SU-DHL-6 (cell line): ENCODE data around the gene TBC1D10A.

Source experiments
- H2AFZ ChIP-seq: fragments of 200-600 bp; sonication (generic); 2 replicates; pipeline ENCODE4 v1.6.1; 2014; ENCODE audit warnings: low read depth, mild to moderate bottlenecking, moderate library complexity, mixed read lengths, antibody characterized with exemption, low read length; ENCODE audit not compliant: severe bottlenecking
- H3F3A ChIP-seq: fragments of 200-600 bp; shearing (Covaris generic); 2 replicates; pipeline ENCODE4 v1.6.0; 2016; ENCODE audit warnings: antibody characterized with exemption, mild to moderate bottlenecking; ENCODE audit not compliant: insufficient read depth
- H3K27ac ChIP-seq: fragments of 200-600 bp; sonication (generic); 2 replicates; pipeline ENCODE4 v1.5.1; 2016; ENCODE audit warnings: low read depth, mild to moderate bottlenecking, low read length, moderate library complexity, mixed read lengths
- H3K27me3 ChIP-seq: fragments of 200-600 bp; sonication (generic), shearing (Covaris generic); 2 replicates; pipeline ENCODE4 v1.6.0; 2014; ENCODE audit warnings: mild to moderate bottlenecking, low read length
- H3K36me3 ChIP-seq: fragments of 200-600 bp; sonication (generic); 2 replicates; pipeline ENCODE4 v1.6.1; 2014; ENCODE audit warnings: mild to moderate bottlenecking, low read length, mixed read lengths
- H3K4me2 ChIP-seq: fragments of 300-600, 200-600 bp; shearing (Covaris generic), sonication (generic); 2 replicates; pipeline ENCODE4 v1.6.0; 2014; ENCODE audit warnings: low read length, low read depth, mild to moderate bottlenecking; ENCODE audit not compliant: poor library complexity, severe bottlenecking
- H3K4me3 ChIP-seq: fragments of 200-600 bp; sonication (generic); 2 replicates; pipeline ENCODE4 v1.5.1; 2014; ENCODE audit warnings: antibody characterized with exemption, low read length, mild to moderate bottlenecking, mixed read lengths; ENCODE audit not compliant: insufficient read depth, poor library complexity, severe bottlenecking
- H3K79me2 ChIP-seq: fragments of 200-600 bp; sonication (generic); 2 replicates; pipeline ENCODE4 v1.6.1; 2014; ENCODE audit warnings: mild to moderate bottlenecking, low read length, moderate library complexity; ENCODE audit not compliant: insufficient read depth
- H3K9ac ChIP-seq: fragments of 200-600 bp; sonication (generic); 2 replicates; pipeline ENCODE4 v1.7.0; 2014; ENCODE audit warnings: mild to moderate bottlenecking, low read length
- H3K9me2 ChIP-seq: fragments of 200-600 bp; sonication (generic); replicated peaks from 2 replicates; pipeline ENCODE4 v1.6.1; 2014; ENCODE audit warnings: low read length; ENCODE audit not compliant: insufficient read depth
- H3K9me3 ChIP-seq: fragments of 200-600 bp; sonication (generic); 2 replicates; pipeline ENCODE4 v1.6.1; 2014; ENCODE audit warnings: low read length, mixed read lengths; ENCODE audit not compliant: insufficient read depth
- H4K20me1 ChIP-seq: fragments of 200-600 bp; sonication (generic); 2 replicates; pipeline ENCODE4 v1.6.1; 2014; ENCODE audit warnings: low read depth, mild to moderate bottlenecking, antibody characterized with exemption, low read length, moderate library complexity, mixed read lengths
- CTCF ChIP-seq: fragments of 200-600 bp; sonication (generic); IDR thresholded peaks from one replicate; pipeline ENCODE4 v1.5.1; 2017; ENCODE audit warnings: antibody characterized with exemption, mild to moderate bottlenecking, low read length, moderate library complexity; ENCODE audit not compliant: insufficient read depth, poor library complexity, severe bottlenecking
- EZH2phosphoT487 ChIP-seq: fragments of 200-600 bp; sonication (generic), shearing (Covaris generic); conservative IDR thresholded peaks from 2 replicates; pipeline ENCODE4 v1.6.1; 2018; ENCODE audit warnings: mild to moderate bottlenecking, antibody characterized with exemption, low read length, moderate library complexity, mixed read lengths

The TBC1D10A gene

GRCh38 chr22:30354644-30355043 lies 27.9 kb upstream of the TBC1D10A start:
- Histone ChIP-seq H3K27ac (no peak overlapping the region), H3K27me3 (no peaks in the 10 kb centered on the region), H3K79me2 (peaks cover 51% of the 10 kb centered on the region), H3K4me2 (peak overlapping the region; percentile 79), H3K9me2 (no peaks in the 10 kb centered on the region), H2AFZ (no peak overlapping the region), H3K4me3 (no peak overlapping the region), H3F3A (no peaks in the 10 kb centered on the region), H3K36me3 (peaks cover 5% of the 10 kb centered on the region; the same call in 1 of the 2 replicates), H3K9me3 (no peaks in the 10 kb centered on the region), H4K20me1 (peaks cover 2% of the 10 kb centered on the region; the same call in 1 of the 2 replicates), H3K9ac (no peak overlapping the region)
- TF ChIP-seq CTCF (no peak), EZH2phosphoT487 (no peak)

GRCh38 chr22:30351226-30351625 lies 24.5 kb upstream of the TBC1D10A start:
- TF ChIP-seq EZH2phosphoT487 = no peak
- no peak for TF ChIP-seq CTCF
- Histone ChIP-seq H3K9me2 (no peaks in the 10 kb centered on the region), H3K4me2 (no peak overlapping the region), H3K9ac (no peak overlapping the region), H3K79me2 (peaks cover 66% of the 10 kb centered on the region), H3F3A (no peaks in the 10 kb centered on the region), H2AFZ (no peak overlapping the region), H3K27ac (no peak overlapping the region), H3K9me3 (no peaks in the 10 kb centered on the region), H3K27me3 (no peaks in the 10 kb centered on the region), H3K36me3 (peaks cover 9% of the 10 kb centered on the region; the same call in 1 of the 2 replicates), H4K20me1 (peaks cover 6% of the 10 kb centered on the region; the same call in 1 of the 2 replicates), H3K4me3 (no peak overlapping the region)

GRCh38 chr22:30348809-30349208 lies 22.1 kb upstream of the TBC1D10A start:
- Histone ChIP-seq H3K27me3 (no peaks in the 10 kb centered on the region), H3K9ac (no peak overlapping the region), H3K4me3 (no peak overlapping the region), H3K4me2 (no peak overlapping the region), H3K9me3 (no peaks in the 10 kb centered on the region), H2AFZ (no peak overlapping the region), H3F3A (no peaks in the 10 kb centered on the region), H3K36me3 (peaks cover 30% of the 10 kb centered on the region), H3K27ac (no peak overlapping the region), H4K20me1 (peaks cover 4% of the 10 kb centered on the region; the same call in 1 of the 2 replicates), H3K9me2 (no peaks in the 10 kb centered on the region), H3K79me2 (peaks cover 42% of the 10 kb centered on the region)
- no peak for TF ChIP-seq CTCF
- no peak for TF ChIP-seq EZH2phosphoT487
